Transverse colon (tissue), 4 donors: Measurements from ENCODE around the gene STOX2.

Experiments used
- CTCF ChIP-seq, 5 experiments: fragments of 200-600 bp in 3 of 5; fragments of 450-650 bp in 2 of 5; sonication (generic) in 3 of 5; IDR thresholded peaks; 1 replicate in 2 of 5; 2 replicates in 3 of 5; pipeline ENCODE4 v1.5.1; 2016 to 2017; ENCODE audit warnings: antibody characterized with exemption in 5 of 5, inconsistent platforms in 3 of 5, mild to moderate bottlenecking in 2 of 5, moderate library complexity in 1 of 5
- POLR2A ChIP-seq: fragments of 450-650 bp; IDR thresholded peaks from one replicate; pipeline ENCODE4 v1.6.1; 2016; ENCODE audit warnings: antibody characterized with exemption, mild to moderate bottlenecking, moderate library complexity
- POLR2AphosphoS5 ChIP-seq, 3 donors: sonication (generic); formaldehyde crosslinking; IDR thresholded peaks; one replicate each; pipeline ENCODE4 v1.6.1; 2016; ENCODE audit warnings: antibody characterized with exemption in 3 of 3

- TF ChIP-seq CTCF (IDR thresholded peaks at IDR 0.05) (no peak), POLR2A (no peak), POLR2AphosphoS5 (IDR thresholded peaks at IDR 0.05) (no peak)
Observed at GRCh38 chr4:183898456-183898855, 6.7 kb upstream of the STOX2 start.
